C4-2B (cell line): ENCODE data around the gene GALNT2.

Source experiments
- CTCF ChIP-seq: fragments of 450-650 bp; conservative IDR thresholded peaks from 2 replicates; pipeline ENCODE4 v1.5.1; 2017; ENCODE audit warnings: mild to moderate bottlenecking
- ZFX ChIP-seq: fragments of 450-650 bp; IDR thresholded peaks from 2 replicates; pipeline ENCODE4 v1.6.1; 2017

GRCh38 chr1:230308039-230308438 lies 241.0 kb downstream of the GALNT2 start:
- TF ChIP-seq CTCF (no peak), ZFX (no peak)
